ENCODE data around the gene SEMA3C.

SEMA3C gene

GRCh38 chr7:80835251-80835650, 83.6 kb downstream of the SEMA3C start:
- H3K4me3 ChIP-seq (replicated peaks; ENCODE audit: insufficient read depth, low read length) = no peak overlapping the region
- TF ChIP-seq REST (IDR thresholded peaks at IDR 0.05; ENCODE audit: insufficient replicate concordance, low read depth) (no peak), GABPA (IDR thresholded peaks at IDR 0.05; ENCODE audit: low read depth) (no peak), SPI1 (IDR thresholded peaks at IDR 0.05; ENCODE audit: borderline replicate concordance, low read depth) (no peak), POLR2AphosphoS5 (IDR thresholded peaks at IDR 0.05; ENCODE audit: low read depth) (no peak)
- TF ChIP-seq, protein P1, sequence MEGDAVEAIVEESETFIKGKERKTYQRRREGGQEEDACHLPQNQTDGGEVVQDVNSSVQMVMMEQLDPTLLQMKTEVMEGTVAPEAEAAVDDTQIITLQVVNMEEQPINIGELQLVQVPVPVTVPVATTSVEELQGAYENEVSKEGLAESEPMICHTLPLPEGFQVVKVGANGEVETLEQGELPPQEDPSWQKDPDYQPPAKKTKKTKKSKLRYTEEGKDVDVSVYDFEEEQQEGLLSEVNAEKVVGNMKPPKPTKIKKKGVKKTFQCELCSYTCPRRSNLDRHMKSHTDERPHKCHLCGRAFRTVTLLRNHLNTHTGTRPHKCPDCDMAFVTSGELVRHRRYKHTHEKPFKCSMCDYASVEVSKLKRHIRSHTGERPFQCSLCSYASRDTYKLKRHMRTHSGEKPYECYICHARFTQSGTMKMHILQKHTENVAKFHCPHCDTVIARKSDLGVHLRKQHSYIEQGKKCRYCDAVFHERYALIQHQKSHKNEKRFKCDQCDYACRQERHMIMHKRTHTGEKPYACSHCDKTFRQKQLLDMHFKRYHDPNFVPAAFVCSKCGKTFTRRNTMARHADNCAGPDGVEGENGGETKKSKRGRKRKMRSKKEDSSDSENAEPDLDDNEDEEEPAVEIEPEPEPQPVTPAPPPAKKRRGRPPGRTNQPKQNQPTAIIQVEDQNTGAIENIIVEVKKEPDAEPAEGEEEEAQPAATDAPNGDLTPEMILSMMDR (IDR thresholded peaks at IDR 0.05; ENCODE audit: insufficient read depth, low read length) = no peak
- H3K27me3 ChIP-seq (ENCODE audit: insufficient read depth, poor library complexity, severe bottlenecking) = no peaks in the 10 kb centered on the region
- no peak for DNase-seq (ENCODE audit: low read depth in 1 of 2, low spot score in 1 of 2)
- H3K27ac ChIP-seq (replicated peaks) = no peak overlapping the region

- Histone ChIP-seq H3K27me3 (ENCODE audit: insufficient read depth, poor library complexity, severe bottlenecking) (no peaks in the 10 kb centered on the region), H3K4me3 (replicated peaks; ENCODE audit: insufficient read depth, low read length) (no peak overlapping the region), H3K27ac (replicated peaks) (no peak overlapping the region)
- no peak for DNase-seq (ENCODE audit: low read depth in 1 of 2, low spot score in 1 of 2)
- no peak for TF ChIP-seq POLR2AphosphoS5 (IDR thresholded peaks at IDR 0.05; ENCODE audit: low read depth)
- no peak for TF ChIP-seq REST (IDR thresholded peaks at IDR 0.05; ENCODE audit: insufficient replicate concordance, low read depth)
- no peak for TF ChIP-seq GABPA (IDR thresholded peaks at IDR 0.05; ENCODE audit: low read depth)
- TF ChIP-seq, protein P1 (IDR thresholded peaks at IDR 0.05; ENCODE audit: insufficient read depth, low read length) = no peak
- TF ChIP-seq SPI1 (IDR thresholded peaks at IDR 0.05; ENCODE audit: borderline replicate concordance, low read depth) = no peak
These were observed 85.3 kb downstream of the SEMA3C start for GRCh38 chr7:80833289-80834268.

DNA sequence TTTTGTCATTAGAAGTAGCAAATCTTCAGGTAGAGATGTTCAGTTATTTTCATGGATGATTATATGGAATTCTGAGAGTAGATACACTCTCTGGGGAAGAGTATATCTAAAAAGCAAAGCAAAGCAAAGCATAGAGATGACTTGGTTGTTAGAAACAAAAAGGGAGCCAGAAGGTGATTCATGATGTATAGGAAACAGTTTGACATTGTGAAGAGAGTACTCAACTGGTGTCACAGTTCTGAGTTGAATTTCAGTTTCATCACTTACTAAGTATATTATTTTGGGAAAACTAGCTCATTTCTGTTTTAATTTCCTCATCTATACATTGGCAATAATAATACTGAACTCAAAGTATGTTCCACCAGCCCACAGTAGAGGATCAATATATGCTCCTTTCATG, 86.8 kb downstream of the SEMA3C start:
- no peak for DNase-seq (ENCODE audit: low read depth in 1 of 2, low spot score in 1 of 2)
- TF ChIP-seq POLR2AphosphoS5 (IDR thresholded peaks at IDR 0.05; ENCODE audit: low read depth) (no peak), REST (IDR thresholded peaks at IDR 0.05; ENCODE audit: insufficient replicate concordance, low read depth) (no peak), SPI1 (IDR thresholded peaks at IDR 0.05; ENCODE audit: borderline replicate concordance, low read depth) (no peak), GABPA (IDR thresholded peaks at IDR 0.05; ENCODE audit: low read depth) (no peak)
- TF ChIP-seq, protein P1 (IDR thresholded peaks at IDR 0.05; ENCODE audit: insufficient read depth, low read length) = no peak
- Histone ChIP-seq H3K4me3 (replicated peaks; ENCODE audit: insufficient read depth, low read length) (no peak overlapping the region), H3K27ac (replicated peaks) (no peak overlapping the region), H3K27me3 (ENCODE audit: insufficient read depth, poor library complexity, severe bottlenecking) (no peaks in the 10 kb centered on the region)
